Gastroesophageal sphincter (tissue), 3 donors: ENCODE measurements around the gene ITGA7.

ENCODE experiments used
- EP300 ChIP-seq: sonication (generic); formaldehyde crosslinking; IDR thresholded peaks from one replicate; pipeline ENCODE4 v1.6.1; 2017; ENCODE audit warnings: antibody characterized with exemption, mild to moderate bottlenecking
- TF ChIP-seq, protein P1 (sequence below), 4 experiments: fragments of 200-600 bp in 2 of 4; fragments of 450-650 bp in 2 of 4; sonication (generic) in 1 of 4; IDR thresholded peaks; one replicate each; pipeline ENCODE4 v1.5.1; 2017 to 2019; ENCODE audit warnings: antibody characterized with exemption in 4 of 4, mild to moderate bottlenecking in 2 of 4, moderate library complexity in 2 of 4

DNA sequence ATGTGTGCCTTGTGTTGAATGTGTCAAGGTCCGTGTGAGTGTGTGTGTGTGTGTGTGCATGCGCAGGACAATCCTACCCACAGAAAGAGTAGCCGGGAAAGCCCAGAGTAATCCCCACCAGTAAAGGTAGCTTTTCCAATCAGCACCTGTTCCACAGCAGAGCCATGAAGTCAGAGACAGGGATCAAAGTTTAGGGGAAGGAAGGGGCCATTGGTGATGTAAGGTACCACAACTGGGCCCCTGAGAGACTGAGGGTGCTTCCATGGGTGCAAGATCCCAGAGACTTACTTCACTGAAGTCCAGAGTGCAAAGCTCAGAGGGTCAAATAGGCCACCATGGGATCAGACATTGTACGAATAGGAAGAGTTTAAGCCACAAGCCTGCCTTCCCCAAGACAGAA lies 50.5 kb downstream of the ITGA7 start:
- no peak for TF ChIP-seq EP300
- TF ChIP-seq, protein P1, sequence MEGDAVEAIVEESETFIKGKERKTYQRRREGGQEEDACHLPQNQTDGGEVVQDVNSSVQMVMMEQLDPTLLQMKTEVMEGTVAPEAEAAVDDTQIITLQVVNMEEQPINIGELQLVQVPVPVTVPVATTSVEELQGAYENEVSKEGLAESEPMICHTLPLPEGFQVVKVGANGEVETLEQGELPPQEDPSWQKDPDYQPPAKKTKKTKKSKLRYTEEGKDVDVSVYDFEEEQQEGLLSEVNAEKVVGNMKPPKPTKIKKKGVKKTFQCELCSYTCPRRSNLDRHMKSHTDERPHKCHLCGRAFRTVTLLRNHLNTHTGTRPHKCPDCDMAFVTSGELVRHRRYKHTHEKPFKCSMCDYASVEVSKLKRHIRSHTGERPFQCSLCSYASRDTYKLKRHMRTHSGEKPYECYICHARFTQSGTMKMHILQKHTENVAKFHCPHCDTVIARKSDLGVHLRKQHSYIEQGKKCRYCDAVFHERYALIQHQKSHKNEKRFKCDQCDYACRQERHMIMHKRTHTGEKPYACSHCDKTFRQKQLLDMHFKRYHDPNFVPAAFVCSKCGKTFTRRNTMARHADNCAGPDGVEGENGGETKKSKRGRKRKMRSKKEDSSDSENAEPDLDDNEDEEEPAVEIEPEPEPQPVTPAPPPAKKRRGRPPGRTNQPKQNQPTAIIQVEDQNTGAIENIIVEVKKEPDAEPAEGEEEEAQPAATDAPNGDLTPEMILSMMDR (IDR thresholded peaks at IDR 0.05) = no peak
